ENCODE data around the gene VPS13D. TPM values are rescaled to one million over a fixed set of nuclear protein-coding genes. Genes with fewer than 3 reads are reported as not detected.

The VPS13D gene
- total and polyA plus RNA-seq, 2 donors from 2014 or later, result 19.4 to 75.8 TPM

GRCh38 chr1:12208764-12209494, 20.9 kb upstream of the VPS13D start:
- FAIRE-seq (no peak), DNase-seq (peak; percentile 91 to 93 (median 92))
- Histone ChIP-seq H3K9me3 (ENCODE audit: control insufficient read depth in 2 of 3, insufficient read depth in 1 of 3, low read length in 3 of 3) (no peaks in the 10 kb centered on the region), H3K9ac (ENCODE audit: low read length in 3 of 3) (no peak overlapping the region), H3K27me3 (ENCODE audit: control insufficient read depth, insufficient read depth, low read length) (no peaks in the 10 kb centered on the region), H3K4me1 (ENCODE audit: control insufficient read depth in 2 of 3, insufficient read depth in 2 of 3, low read depth in 1 of 3, low read length in 3 of 3) (no peaks in the 10 kb centered on the region), H3K4me3 (ENCODE audit: low read length in 3 of 3) (no peak overlapping the region), H3K27ac (ENCODE audit: low read depth in 2 of 2, low read length in 2 of 2) (no peak overlapping the region), H3K36me3 (ENCODE audit: control insufficient read depth in 2 of 3, insufficient read depth in 3 of 3, low read length in 3 of 3) (no peaks in the 10 kb centered on the region)
- TF ChIP-seq, protein P1, sequence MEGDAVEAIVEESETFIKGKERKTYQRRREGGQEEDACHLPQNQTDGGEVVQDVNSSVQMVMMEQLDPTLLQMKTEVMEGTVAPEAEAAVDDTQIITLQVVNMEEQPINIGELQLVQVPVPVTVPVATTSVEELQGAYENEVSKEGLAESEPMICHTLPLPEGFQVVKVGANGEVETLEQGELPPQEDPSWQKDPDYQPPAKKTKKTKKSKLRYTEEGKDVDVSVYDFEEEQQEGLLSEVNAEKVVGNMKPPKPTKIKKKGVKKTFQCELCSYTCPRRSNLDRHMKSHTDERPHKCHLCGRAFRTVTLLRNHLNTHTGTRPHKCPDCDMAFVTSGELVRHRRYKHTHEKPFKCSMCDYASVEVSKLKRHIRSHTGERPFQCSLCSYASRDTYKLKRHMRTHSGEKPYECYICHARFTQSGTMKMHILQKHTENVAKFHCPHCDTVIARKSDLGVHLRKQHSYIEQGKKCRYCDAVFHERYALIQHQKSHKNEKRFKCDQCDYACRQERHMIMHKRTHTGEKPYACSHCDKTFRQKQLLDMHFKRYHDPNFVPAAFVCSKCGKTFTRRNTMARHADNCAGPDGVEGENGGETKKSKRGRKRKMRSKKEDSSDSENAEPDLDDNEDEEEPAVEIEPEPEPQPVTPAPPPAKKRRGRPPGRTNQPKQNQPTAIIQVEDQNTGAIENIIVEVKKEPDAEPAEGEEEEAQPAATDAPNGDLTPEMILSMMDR (IDR thresholded peaks at IDR 0.05; ENCODE audit: borderline replicate concordance, extremely low read depth, insufficient read depth), result peak; percentile 92
- intact Hi-C loops (cut with DNase I), result loop anchor here (5.0 kb wide), 1 partner anchor 82 kb away; no protein-coding TSS in a partner anchor

DNA sequence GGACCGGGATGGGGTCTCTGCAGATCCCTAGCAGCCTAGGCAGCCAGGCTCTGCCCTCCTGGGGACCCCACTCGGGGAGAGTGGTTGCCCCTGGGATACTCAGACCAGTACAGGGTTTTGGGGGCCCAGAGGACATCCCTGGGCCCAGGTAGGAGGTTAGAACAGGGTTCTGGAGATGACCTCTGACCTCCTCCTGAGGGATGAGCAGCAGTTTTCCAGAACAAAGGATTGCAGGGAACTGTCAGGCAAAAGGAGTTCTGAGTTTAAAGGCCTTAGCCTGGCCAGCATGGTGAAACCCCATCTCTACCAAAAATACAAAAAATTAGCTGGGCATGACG, 20.4 kb upstream of the VPS13D start:
- Histone ChIP-seq H3K27me3 (ENCODE audit: control insufficient read depth, insufficient read depth, low read length) (no peaks in the 10 kb centered on the region), H3K4me1 (ENCODE audit: control insufficient read depth in 2 of 3, insufficient read depth in 2 of 3, low read depth in 1 of 3, low read length in 3 of 3) (no peaks in the 10 kb centered on the region), H3K9ac (ENCODE audit: low read length in 3 of 3) (no peak overlapping the region), H3K27ac (ENCODE audit: low read depth in 2 of 2, low read length in 2 of 2) (no peak overlapping the region), H3K9me3 (ENCODE audit: control insufficient read depth in 2 of 3, insufficient read depth in 1 of 3, low read length in 3 of 3) (no peaks in the 10 kb centered on the region), H3K4me3 (ENCODE audit: low read length in 3 of 3) (no peak overlapping the region), H3K36me3 (ENCODE audit: control insufficient read depth in 2 of 3, insufficient read depth in 3 of 3, low read length in 3 of 3) (no peaks in the 10 kb centered on the region)
- FAIRE-seq, result no peak
- TF ChIP-seq, protein P1 (IDR thresholded peaks at IDR 0.05; ENCODE audit: borderline replicate concordance, extremely low read depth, insufficient read depth), result no peak
- intact Hi-C loops (cut with DNase I), result loop anchor here (5.0 kb wide), 1 partner anchor 82 kb away; no protein-coding TSS in a partner anchor
- no peak for DNase-seq

DNA sequence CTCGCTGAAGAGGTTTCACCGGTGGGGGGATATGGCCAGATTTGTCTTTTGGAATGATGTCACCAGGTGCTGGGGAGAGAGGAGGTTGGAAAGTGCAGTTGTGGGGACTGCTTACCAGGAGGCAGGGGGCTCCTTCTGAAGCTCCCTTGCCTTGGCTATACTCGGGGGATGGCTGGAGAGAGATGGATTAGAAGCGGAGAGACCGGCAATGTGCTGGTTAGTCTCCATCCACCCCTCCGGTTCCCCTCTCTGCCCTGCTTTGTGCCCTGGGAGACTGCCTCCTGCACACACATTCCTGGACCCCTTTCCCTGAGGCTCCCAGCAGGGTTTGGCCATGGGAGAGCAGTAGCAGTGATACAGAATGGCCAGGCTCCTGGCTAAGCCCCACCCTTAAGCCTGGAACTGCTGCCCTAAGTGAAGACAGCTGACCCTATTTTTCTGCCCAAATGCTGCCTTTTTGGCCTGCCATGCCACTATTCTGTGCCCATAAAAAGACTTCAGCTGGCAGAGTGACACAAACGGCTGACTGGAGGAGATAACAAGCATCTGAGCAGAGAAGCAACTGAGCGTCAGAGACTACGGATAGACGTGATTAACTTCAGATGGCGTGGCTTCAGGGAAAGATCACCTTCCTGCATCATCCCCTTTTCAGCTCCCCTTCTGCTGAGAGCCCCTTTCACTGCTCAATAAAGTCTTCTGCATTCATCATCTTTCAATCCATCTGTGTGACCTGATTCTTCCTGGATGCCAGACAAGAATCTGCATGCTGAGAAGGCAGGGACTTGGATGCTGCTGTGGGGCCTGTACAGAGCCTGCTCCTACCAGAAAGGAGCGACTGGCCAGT, 14.5 kb upstream of the VPS13D start:
- Histone ChIP-seq H3K27me3 (ENCODE audit: control insufficient read depth, insufficient read depth, low read length) (no peaks in the 10 kb centered on the region), H3K4me1 (ENCODE audit: control insufficient read depth in 2 of 3, insufficient read depth in 2 of 3, low read depth in 1 of 3, low read length in 3 of 3) (no peaks in the 10 kb centered on the region), H3K9me3 (ENCODE audit: control insufficient read depth in 2 of 3, insufficient read depth in 1 of 3, low read length in 3 of 3) (peaks cover 0 to 3% (median 0%) of the 10 kb centered on the region in 3 donors), H3K9ac (ENCODE audit: low read length in 3 of 3) (no peak overlapping the region), H3K36me3 (ENCODE audit: control insufficient read depth in 2 of 3, insufficient read depth in 3 of 3, low read length in 3 of 3) (no peaks in the 10 kb centered on the region), H3K27ac (ENCODE audit: low read depth in 2 of 2, low read length in 2 of 2) (no peak overlapping the region), H3K4me3 (ENCODE audit: low read length in 3 of 3) (no peak overlapping the region)
- DNase-seq (peak in 1 of 5 donors; percentile 18), FAIRE-seq (no peak)
- intact Hi-C loops (cut with DNase I), result no loop called here
- TF ChIP-seq, protein P1 (IDR thresholded peaks at IDR 0.05; ENCODE audit: borderline replicate concordance, extremely low read depth, insufficient read depth), result no peak

All from kidney (tissue), 14 donors.